ENCODE results near the gene RNF7.
A peak's percentile ranks its signal among the peaks of the same experiment; 100 is the strongest.
"Not testable (repeated sequence)": the region's sequence is repeated elsewhere in the genome, so short reads cannot be mapped to it uniquely, and the experiment has no call there.

Gene RNF7

GRCh38 chr3:141738022-141738890, at the start of gene RNF7:
TSS of gene RNF7 (plus strand) at chr3:141738298. CDS start at chr3:141738342, 44 bp downstream.
- DNase-seq (ENCODE audit: low spot score) = peak; percentile 99

GRCh38 chr3:141690431-141691072, 47.5 kb upstream of the RNF7 start:
- DNase-seq (ENCODE audit: low spot score) = no peak

DNA sequence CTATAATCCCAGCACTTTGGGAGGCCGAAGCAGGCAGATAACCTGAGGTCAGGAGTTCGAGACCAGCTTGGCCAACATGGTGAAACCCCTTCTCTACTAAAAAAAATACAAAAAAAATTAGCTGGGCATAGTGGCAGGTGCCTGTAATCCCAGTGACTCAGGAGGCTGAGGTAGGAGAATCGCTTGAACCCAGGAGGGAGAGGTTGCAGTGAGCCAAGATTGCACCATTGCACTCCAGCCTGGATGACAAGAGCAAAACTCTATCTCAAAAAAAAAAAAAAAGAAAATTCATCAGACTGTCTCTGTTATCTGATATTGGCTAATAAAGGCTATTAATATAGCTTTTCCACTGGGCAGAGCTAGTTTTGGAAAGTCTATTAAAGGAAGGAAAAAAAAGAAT, 46.6 kb upstream of the RNF7 start:
- DNase-seq (ENCODE audit: low spot score) = not testable (repeated sequence)

DNA sequence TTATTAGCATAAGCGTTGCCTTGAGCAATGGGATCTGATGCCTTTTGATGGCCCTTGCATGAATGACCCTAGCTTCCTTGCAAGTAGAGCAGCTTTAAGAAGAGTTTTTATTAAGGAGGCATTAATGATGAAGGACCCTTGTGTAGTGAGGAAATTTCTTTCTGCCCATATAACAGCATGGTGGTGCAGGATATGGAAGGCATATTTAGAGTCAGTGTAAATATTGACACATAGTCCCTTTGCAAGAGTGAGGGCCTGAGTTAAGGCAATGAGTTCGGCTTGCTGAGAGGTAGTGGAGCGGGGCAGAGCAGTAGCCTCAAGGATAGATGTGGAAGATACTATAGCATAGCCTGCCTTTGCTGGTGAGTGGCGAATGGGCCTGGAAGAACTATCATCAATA, 45.1 kb upstream of the RNF7 start:
- DNase-seq (ENCODE audit: low spot score) = not testable (repeated sequence)

- no peak for DNase-seq (ENCODE audit: low spot score)
Observed at GRCh38 chr3:141699324-141699723, 38.8 kb upstream of the RNF7 start.

DNA sequence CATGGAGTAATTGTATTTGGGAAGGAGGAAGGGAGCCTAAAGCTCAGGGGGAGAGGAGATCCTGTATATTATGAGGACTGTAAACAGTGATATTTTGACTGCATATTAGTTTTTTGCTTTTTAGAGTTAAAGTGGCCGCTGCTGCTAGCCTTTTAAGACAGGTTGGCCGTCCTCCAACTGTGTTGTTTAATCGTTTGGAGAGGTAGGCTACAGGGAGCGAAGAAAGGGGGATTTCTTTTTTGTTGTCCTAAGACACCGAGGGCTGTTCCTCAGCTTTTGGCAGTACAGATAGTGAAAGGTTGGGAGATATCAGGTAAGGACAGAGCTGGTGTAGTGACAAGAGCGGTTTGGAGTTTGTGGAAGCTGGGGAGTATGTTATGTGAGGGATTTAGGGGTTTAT, 38.2 kb upstream of the RNF7 start:
- no peak for DNase-seq (ENCODE audit: low spot score)

DNA sequence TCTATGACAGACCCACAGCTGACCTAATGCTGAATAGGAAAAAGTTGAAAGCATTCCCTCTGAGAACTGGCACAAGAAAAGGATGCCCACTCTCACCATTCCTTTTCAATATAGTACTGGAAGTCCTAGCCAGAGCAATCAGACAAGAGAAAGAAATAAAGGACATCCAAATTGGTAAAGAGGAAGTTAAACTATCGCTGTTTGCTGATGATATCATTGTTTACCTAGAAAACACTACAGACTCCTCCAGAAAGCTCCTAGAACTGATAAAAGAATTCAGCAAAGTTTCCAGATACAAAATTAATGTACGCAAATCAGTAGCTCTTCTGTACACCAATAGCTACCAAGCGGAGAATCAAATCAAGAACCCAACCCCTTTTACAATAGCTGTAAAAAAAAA, 34.7 kb upstream of the RNF7 start:
- DNase-seq (ENCODE audit: low spot score) = not testable (repeated sequence)

GRCh38 chr3:141707741-141708203, 30.3 kb upstream of the RNF7 start:
- no peak for DNase-seq (ENCODE audit: low spot score)

DNA sequence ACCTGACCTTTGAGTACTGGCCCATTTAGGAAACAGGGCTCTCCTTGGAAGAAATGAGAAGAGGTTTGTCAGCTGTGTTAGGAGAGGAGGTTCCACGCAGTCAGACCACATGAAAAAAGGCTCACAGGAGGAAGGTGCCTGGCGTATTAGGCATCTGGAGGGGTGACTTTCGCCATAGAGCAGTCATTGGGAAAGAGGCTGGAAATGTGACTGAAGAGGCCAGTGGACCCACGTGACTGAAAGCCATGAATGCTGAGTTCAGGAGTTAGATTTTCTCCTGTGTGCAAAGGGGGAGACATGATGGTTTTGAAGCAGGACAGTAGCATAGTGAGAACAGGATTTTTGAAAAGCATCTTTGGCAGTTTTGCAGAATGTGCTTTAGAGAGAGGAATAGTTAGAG, 29.7 kb upstream of the RNF7 start:
- no peak for DNase-seq (ENCODE audit: low spot score)

DNA sequence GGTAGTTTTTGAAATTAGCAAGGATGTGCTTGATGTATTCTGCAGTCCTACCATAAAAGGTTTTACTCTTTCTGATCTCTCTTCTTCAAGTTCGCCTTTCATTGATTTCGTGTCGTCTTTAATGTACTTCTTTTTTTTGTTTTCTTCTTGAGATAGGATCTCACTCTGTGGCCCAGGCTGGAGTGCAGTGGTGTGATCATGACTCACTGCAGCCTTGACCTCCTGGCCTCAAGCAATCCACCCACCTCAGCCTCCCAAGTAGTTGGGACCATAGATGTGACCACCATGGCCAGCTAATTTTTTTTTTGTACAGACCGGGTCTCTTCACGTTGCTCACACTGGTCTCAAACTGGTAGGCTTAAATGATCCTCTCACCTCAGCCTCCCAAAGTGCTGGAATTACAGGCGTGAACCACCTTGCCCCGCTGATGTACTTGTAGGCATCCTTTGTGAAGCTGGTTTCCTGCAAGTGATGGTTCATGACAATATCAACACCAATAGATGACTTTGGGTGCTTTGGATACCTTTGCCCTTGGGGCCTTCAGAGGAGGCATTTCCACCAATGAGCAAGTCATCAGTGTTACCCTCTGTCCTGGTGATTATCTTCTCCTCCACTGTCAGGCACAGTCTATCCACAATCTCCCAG, 28.9 kb upstream of the RNF7 start:
- no peak for DNase-seq (ENCODE audit: low spot score)

DNA sequence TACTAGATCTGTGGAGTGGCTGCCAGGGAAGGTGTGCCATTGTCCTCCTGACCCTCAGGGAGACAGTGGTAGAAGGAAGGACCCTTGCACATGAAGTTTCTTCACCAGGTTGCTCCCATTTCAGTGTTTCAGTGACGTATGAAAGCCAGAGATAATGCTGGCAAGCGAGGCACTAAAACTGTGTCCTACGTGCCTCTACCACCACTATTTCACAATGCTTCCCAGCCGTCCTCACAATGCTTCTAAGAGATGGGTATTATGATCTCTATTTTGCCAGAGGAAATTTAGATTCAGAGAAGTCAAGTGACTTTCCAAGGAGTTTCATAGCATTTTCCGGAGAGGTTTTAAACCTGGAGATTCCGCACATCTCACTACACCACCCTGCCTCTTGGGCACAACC, 28.0 kb upstream of the RNF7 start:
- no peak for DNase-seq (ENCODE audit: low spot score)

DNA sequence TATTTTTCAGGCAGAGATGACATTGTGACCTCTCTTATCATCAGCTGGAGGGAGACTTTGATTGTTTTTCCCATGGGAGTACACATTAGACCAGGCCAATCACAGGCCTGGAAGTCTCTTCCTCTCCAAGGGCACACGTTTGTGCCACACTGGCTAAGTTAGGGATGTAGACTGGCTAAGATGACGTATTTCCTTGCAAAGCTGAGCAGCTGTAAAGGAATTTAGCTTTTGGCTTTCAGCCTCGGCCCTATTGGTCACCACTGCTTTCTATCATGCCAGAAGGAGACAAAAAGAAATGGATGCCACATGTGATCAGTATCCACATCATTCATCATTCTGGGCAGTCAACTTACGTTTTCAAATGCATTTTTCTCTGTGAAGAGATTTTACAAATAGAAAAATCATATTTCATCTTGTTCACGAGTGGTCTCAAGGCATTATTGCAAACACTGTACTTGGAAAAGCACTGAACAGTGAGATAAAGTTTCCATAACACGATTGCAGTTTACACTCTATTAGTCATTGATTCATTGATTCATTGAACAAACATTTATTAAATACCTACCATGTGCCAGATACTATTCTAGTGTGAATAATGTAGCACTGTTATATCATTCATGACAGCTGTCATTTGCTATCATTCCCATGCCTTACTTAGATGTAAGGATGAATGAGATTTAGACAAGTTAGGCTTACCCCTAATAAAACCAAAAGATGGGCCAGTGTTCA, 27.0 kb upstream of the RNF7 start:
- no peak for DNase-seq (ENCODE audit: low spot score)

GRCh38 chr3:141714671-141715070, 23.4 kb upstream of the RNF7 start:
- no peak for DNase-seq (ENCODE audit: low spot score)

GRCh38 chr3:141722081-141722480, 16.0 kb upstream of the RNF7 start:
- DNase-seq (ENCODE audit: low spot score) = no peak

DNA sequence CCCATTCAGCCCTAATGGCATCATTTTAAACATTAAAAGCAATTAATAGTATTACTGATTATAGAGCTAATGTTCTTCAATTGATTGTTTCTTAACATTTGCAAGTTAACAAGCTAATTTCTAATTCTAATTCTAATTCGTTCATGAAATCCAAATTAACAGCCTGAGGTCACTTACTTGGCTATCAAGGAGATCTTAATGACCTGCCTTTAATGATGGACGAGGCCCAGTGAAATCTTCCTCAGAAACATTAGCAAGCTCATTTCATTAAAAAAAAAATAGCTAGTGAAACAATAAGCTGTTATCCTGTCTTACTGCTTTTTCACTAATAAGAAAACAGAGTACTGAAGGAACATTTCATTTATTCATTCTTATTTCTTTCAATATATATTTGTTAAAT, 15.4 kb upstream of the RNF7 start:
- DNase-seq (ENCODE audit: low spot score) = no peak

DNA sequence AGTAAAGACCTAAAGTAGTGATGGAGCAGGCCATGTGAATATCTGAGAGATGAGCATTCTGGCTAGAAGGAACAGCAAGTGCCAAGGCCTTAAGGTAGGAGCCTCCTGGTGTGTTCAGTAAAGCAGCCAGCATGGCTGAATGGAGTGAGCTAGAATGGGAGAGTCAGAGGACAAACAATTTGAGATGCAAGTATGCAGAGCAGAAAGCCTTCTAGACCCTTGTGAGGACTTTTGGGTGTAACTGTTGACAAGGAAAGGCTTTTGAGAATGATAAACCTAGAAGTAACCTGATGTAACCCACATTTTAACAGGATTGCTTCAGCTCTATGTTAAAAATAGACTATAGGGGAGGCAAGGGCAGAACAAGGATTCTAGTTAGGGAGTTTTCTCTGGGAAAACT, 14.8 kb upstream of the RNF7 start:
- DNase-seq (ENCODE audit: low spot score) = no peak

DNA sequence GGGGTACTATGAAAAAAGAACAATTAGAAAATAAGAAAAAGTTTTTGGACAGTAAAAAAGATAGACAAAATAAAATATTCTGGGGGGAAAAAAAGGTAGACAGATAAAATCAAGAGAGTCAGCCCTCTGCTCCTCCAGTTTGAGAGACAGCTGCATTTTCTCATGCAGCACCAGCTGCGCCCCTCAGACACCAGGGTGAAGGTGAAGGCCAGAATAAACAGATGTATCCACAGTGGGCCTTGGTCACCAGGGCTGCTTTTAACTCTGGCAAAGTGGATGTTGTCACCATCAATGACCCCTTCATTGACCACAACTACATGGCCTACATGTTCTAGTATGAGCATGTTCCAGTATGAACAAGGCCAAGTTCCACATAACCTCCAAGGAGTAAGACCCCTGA, 13.9 kb upstream of the RNF7 start:
- DNase-seq (ENCODE audit: low spot score) = no peak

DNA sequence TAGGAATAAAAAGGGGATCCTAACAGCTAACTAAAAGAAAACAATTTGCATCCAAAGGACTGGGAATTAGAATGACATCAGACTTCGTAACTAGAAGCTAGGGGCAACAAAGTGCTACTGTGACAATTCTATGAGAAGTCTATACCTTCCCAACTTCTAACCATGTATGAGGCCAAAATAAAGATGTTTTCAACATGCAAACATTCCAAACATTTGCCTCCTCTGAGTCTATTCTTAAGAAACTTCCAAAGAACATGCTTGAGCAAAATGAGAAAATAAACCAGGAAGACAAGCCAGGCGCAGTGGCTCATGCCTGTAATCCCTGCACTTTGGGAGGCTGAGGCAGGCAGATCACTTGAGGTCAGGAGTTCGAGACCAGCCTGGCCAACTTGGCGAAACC, 13.1 kb upstream of the RNF7 start:
- DNase-seq (ENCODE audit: low spot score) = no peak

GRCh38 chr3:141726483-141726882, 11.6 kb upstream of the RNF7 start:
- no peak for DNase-seq (ENCODE audit: low spot score)

DNA sequence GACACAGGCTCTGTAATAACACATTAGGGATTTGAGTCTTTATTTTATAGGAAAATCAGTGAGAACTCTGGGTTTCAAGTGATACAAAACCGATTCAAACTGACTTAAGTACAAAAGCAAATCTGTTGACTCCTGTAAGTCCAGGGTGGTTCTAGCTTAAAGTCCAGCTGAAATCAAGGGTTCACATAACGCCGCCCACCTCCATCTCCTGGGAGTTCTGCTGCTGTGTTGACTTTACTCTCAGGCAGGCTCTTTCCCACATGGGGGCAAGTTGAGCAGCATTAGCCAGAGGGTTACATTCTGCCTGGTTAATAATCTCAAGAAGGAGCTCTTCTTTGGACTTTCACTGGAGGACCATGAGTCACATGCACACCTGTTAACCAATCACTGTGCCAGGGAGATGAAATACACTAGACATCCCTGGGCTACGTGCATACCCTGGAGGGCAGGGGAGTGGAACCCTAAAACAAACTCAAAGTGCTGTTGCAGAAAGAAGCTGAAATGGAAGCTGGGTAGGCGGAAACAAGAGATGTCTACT, 9.7 kb upstream of the RNF7 start:
- no peak for DNase-seq (ENCODE audit: low spot score)

GRCh38 chr3:141729240-141729639, 8.9 kb upstream of the RNF7 start:
- peak; percentile 22 for DNase-seq (ENCODE audit: low spot score)

GRCh38 chr3:141735176-141735575, 2.9 kb upstream of the RNF7 start:
- DNase-seq (ENCODE audit: low spot score) = no peak

All from NAMALWA (cell line).